OCI-LY3 (cell line): ENCODE measurements around the gene LRRC26.

Source experiments
- H2AFZ ChIP-seq: fragments of 200-600, 300-600 bp; shearing (Covaris generic); 2 replicates; pipeline ENCODE4 v1.6.0; 2014; ENCODE audit warnings: antibody characterized with exemption, low read depth, low read length
- H3K27ac ChIP-seq: fragments of 200-600, 300-600 bp; sonication (generic); 2 replicates; pipeline ENCODE4 v1.5.1; 2014; ENCODE audit warnings: mild to moderate bottlenecking, low read length, moderate library complexity, mixed read lengths
- H3K27me3 ChIP-seq: fragments of 200-600, 300-600 bp; sonication (generic); 2 replicates; pipeline ENCODE4 v1.6.1; 2014; ENCODE audit warnings: low read depth, low read length, mixed read lengths
- H3K36me3 ChIP-seq: fragments of 200-600, 300-600 bp; sonication (generic); replicated peaks from 2 replicates; pipeline ENCODE3; 2014; ENCODE audit warnings: low read depth, low read length, mixed read lengths
- H3K4me1 ChIP-seq: fragments of 300-600, 200-600 bp; sonication (generic); 2 replicates; pipeline ENCODE4 v1.6.1; 2014; ENCODE audit warnings: low read length, mixed read lengths
- H3K4me2 ChIP-seq: fragments of 200-600, 300-600 bp; sonication (generic); 2 replicates; pipeline ENCODE4 v1.6.1; 2014; ENCODE audit warnings: low read length, mixed read lengths
- H3K4me3 ChIP-seq: fragments of 300-600, 200-600 bp; sonication (generic); 2 replicates; pipeline ENCODE4 v1.5.1; 2014; ENCODE audit warnings: antibody characterized with exemption, mild to moderate bottlenecking, low read length, moderate library complexity
- H3K79me2 ChIP-seq: fragments of 300-600, 200-600 bp; shearing (Covaris generic); 2 replicates; pipeline ENCODE4 v1.6.1; 2014; ENCODE audit warnings: mild to moderate bottlenecking, low read length, mixed read lengths
- H3K9ac ChIP-seq: fragments of 300-600, 200-600 bp; shearing (Covaris generic); 2 replicates; pipeline ENCODE4 v1.6.0; 2014; ENCODE audit warnings: mild to moderate bottlenecking, low read length, moderate library complexity
- H3K9me3 ChIP-seq: fragments of 200-600, 300-600 bp; shearing (Covaris generic); 2 replicates; pipeline ENCODE4 v1.6.1; 2014; ENCODE audit warnings: low read length, mixed read lengths; ENCODE audit not compliant: insufficient read depth
- H4K20me1 ChIP-seq: fragments of 200-600, 300-600 bp; sonication (generic); 2 replicates; pipeline ENCODE4 v1.6.1; 2016; ENCODE audit warnings: low read length, mixed read lengths; ENCODE audit not compliant: insufficient read depth
- EZH2phosphoT487 ChIP-seq: fragments of 200-600 bp; shearing (Covaris generic); IDR thresholded peaks from 2 replicates; pipeline ENCODE4 v1.6.1; 2018; ENCODE audit warnings: antibody characterized with exemption, mixed run types, low read depth
- TF ChIP-seq, protein P1 (sequence below): fragments of 200-600, 300-600 bp; sonication (generic); IDR thresholded peaks from 2 replicates; pipeline ENCODE4 v1.5.1; 2014; ENCODE audit warnings: antibody characterized with exemption, low read length, low read depth

Gene LRRC26

DNA sequence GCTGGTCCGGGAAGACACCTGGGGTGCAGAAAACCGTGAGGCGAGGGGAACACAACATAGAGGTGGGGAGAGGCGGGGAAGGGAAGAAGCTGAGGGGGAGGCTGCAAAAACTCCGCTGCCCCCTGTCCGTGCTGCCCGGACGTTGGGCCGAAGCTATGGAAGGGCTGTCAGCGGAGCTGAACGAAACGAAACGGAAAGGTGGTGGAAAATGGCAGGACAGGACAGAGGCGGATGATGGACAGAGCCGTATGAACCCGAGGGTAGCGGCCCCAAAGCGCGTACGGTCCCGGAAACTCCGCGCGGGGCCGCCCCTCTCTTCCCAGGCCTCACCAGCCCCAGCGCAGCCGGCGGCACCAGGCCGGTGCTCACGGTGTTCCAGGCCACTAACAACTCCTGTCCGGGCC lies 18.2 kb upstream of the LRRC26 start:
- TF ChIP-seq EZH2phosphoT487, result no peak
- TF ChIP-seq, protein P1, sequence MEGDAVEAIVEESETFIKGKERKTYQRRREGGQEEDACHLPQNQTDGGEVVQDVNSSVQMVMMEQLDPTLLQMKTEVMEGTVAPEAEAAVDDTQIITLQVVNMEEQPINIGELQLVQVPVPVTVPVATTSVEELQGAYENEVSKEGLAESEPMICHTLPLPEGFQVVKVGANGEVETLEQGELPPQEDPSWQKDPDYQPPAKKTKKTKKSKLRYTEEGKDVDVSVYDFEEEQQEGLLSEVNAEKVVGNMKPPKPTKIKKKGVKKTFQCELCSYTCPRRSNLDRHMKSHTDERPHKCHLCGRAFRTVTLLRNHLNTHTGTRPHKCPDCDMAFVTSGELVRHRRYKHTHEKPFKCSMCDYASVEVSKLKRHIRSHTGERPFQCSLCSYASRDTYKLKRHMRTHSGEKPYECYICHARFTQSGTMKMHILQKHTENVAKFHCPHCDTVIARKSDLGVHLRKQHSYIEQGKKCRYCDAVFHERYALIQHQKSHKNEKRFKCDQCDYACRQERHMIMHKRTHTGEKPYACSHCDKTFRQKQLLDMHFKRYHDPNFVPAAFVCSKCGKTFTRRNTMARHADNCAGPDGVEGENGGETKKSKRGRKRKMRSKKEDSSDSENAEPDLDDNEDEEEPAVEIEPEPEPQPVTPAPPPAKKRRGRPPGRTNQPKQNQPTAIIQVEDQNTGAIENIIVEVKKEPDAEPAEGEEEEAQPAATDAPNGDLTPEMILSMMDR, result no peak
- Histone ChIP-seq H3K9me3 (no peaks in the 10 kb centered on the region), H4K20me1 (no peaks in the 10 kb centered on the region), H3K27ac (peak overlapping the region; percentile 26; the same call in 1 of the 2 replicates), H3K4me3 (peak overlapping the region; percentile 86), H3K27me3 (no peaks in the 10 kb centered on the region), H3K4me1 (peaks cover 18% of the 10 kb centered on the region), H2AFZ (no peak overlapping the region), H3K4me2 (peak overlapping the region; percentile 87), H3K9ac (peak overlapping the region; percentile 74), H3K79me2 (peaks cover 46% of the 10 kb centered on the region), H3K36me3 (peaks cover 13% of the 10 kb centered on the region)

DNA sequence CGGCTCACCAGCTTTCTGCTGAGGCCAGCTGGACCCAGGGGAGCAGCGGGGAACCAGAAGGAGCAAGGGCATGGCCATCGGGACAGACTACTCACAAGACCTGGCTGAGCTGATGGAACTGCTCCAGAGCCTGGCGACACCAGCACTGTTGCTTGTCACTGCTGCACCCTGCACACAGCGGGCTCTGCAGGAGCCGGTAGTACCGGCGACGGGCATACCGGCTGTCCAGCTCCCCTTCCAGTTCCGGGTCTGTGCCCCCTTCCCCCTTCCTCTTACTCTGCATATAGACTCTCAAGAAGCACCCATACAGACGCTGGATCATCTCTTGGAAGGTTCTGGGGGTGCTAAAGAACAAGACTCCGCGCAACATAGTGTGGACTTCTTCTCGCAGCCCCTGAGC lies 17.5 kb upstream of the LRRC26 start:
- Histone ChIP-seq H3K4me2 (peak overlapping the region; percentile 87), H4K20me1 (no peaks in the 10 kb centered on the region), H3K79me2 (peaks cover 46% of the 10 kb centered on the region), H3K9me3 (no peaks in the 10 kb centered on the region), H3K27me3 (no peaks in the 10 kb centered on the region), H3K4me3 (peak overlapping the region; percentile 86), H3K36me3 (peaks cover 19% of the 10 kb centered on the region), H3K9ac (peak overlapping the region; percentile 74; the same call in 1 of the 2 replicates), H3K27ac (no peak overlapping the region), H2AFZ (no peak overlapping the region), H3K4me1 (peaks cover 18% of the 10 kb centered on the region)
- no peak for TF ChIP-seq EZH2phosphoT487
- TF ChIP-seq, protein P1, result no peak

DNA sequence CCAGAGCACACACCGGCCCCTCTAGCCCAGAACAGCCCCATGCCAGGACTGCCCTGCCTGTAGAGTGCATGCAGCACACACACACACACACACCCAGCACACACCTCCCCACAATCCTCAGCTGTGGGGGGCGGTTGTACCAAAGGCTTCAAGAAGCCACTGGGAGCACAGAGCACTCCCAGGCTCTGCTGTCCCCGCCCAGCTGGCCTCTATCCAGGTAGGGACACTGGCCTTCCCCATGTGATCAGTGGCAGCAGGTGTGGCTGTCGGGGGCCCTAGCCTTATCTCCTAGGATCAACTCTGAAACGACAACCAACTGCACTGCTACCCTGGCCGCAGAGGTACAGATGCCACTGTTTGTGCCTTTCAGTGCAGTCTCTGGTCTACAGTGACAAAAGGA lies 16.5 kb upstream of the LRRC26 start:
- H3K79me2 ChIP-seq, result peaks cover 46% of the 10 kb centered on the region
- H4K20me1 ChIP-seq, result no peaks in the 10 kb centered on the region

DNA sequence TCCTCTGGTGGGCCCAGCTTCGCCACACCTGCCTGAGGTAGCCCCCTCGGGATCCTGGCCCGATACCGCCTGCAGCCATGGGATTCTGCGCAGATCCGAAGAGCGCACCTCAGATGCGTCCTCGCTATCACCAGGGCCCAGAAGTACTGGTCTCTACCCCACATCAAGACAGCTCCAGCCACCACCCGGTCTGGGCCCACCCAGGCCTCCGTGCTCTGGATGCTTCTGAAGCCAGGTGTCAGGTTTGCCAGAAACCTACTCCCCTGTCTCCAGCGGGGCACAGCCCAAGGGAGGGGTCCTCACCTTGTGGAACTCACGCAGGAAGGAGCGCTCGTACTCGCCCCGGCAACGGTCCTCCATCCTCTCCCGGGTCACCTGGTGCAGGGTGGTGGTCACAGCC lies 16.1 kb upstream of the LRRC26 start:
- Histone ChIP-seq H3K4me2 (no peak overlapping the region), H3K9ac (no peak overlapping the region), H3K4me3 (no peak overlapping the region), H3K27me3 (no peaks in the 10 kb centered on the region), H4K20me1 (no peaks in the 10 kb centered on the region), H3K27ac (no peak overlapping the region), H3K79me2 (peaks cover 46% of the 10 kb centered on the region), H3K36me3 (peaks cover 27% of the 10 kb centered on the region), H3K9me3 (no peaks in the 10 kb centered on the region), H2AFZ (no peak overlapping the region), H3K4me1 (peaks cover 18% of the 10 kb centered on the region)
- no peak for TF ChIP-seq EZH2phosphoT487
- TF ChIP-seq, protein P1, result no peak

More for the DNA sequence above, 16.5 kb upstream of the LRRC26 start:
- Histone ChIP-seq H3K27me3 (no peaks in the 10 kb centered on the region), H3K9me3 (no peaks in the 10 kb centered on the region), H3K36me3 (peaks cover 22% of the 10 kb centered on the region), H3K9ac (no peak overlapping the region), H2AFZ (no peak overlapping the region), H3K27ac (no peak overlapping the region), H3K4me1 (peaks cover 18% of the 10 kb centered on the region), H3K4me3 (no peak overlapping the region), H3K4me2 (no peak overlapping the region; the same call in 1 of the 2 replicates)
- TF ChIP-seq EZH2phosphoT487, result no peak
- TF ChIP-seq, protein P1, result no peak
